Measurements from ENCODE around the gene UBTD2.

DNA sequence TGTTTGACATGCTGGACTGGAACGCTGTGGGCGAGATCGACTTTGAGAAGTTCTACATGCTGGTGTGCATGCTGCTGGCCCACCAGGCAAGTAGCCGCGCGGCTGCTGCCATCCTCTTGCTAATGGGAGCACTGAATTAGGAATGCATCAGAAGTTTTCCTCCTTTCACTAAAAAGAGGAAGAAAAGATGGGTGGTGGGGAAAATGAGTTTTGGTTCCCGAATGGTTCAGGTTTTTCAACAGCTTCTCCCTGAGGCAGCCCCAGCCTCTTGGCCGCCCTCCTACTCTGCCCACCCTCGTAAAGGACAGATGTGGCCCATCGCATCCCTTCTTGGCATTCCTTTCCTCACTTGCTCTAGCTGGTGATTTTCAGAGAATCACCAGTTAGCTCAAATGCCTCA is 84.1 kb downstream of the UBTD2 start:
- TF ChIP-seq ETV6 (CRISPR knock-in tag; IDR thresholded peaks at IDR 0.05) (no peak), FOXJ3 (CRISPR knock-in tag; IDR thresholded peaks at IDR 0.05; ENCODE audit: borderline replicate concordance) (no peak), TCF7 (CRISPR knock-in tag; IDR thresholded peaks at IDR 0.05; ENCODE audit: low read depth) (no peak), OVOL2 (CRISPR knock-in tag; IDR thresholded peaks at IDR 0.05; ENCODE audit: borderline replicate concordance) (no peak), IRF2 (CRISPR knock-in tag; IDR thresholded peaks at IDR 0.05; ENCODE audit: borderline replicate concordance, low read depth) (no peak), FOXK1 (CRISPR knock-in tag; IDR thresholded peaks at IDR 0.05) (no peak), SMAD4 (CRISPR knock-in tag; IDR thresholded peaks at IDR 0.05) (no peak)
- TF ChIP-seq, protein P1, sequence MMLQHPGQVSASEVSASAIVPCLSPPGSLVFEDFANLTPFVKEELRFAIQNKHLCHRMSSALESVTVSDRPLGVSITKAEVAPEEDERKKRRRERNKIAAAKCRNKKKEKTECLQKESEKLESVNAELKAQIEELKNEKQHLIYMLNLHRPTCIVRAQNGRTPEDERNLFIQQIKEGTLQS (CRISPR knock-in tag; conservative IDR thresholded peaks at IDR 0.05) = no peak
- TF ChIP-seq, protein P2, sequence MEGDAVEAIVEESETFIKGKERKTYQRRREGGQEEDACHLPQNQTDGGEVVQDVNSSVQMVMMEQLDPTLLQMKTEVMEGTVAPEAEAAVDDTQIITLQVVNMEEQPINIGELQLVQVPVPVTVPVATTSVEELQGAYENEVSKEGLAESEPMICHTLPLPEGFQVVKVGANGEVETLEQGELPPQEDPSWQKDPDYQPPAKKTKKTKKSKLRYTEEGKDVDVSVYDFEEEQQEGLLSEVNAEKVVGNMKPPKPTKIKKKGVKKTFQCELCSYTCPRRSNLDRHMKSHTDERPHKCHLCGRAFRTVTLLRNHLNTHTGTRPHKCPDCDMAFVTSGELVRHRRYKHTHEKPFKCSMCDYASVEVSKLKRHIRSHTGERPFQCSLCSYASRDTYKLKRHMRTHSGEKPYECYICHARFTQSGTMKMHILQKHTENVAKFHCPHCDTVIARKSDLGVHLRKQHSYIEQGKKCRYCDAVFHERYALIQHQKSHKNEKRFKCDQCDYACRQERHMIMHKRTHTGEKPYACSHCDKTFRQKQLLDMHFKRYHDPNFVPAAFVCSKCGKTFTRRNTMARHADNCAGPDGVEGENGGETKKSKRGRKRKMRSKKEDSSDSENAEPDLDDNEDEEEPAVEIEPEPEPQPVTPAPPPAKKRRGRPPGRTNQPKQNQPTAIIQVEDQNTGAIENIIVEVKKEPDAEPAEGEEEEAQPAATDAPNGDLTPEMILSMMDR (IDR thresholded peaks at IDR 0.05) = no peak
- TF ChIP-seq, protein P3, sequence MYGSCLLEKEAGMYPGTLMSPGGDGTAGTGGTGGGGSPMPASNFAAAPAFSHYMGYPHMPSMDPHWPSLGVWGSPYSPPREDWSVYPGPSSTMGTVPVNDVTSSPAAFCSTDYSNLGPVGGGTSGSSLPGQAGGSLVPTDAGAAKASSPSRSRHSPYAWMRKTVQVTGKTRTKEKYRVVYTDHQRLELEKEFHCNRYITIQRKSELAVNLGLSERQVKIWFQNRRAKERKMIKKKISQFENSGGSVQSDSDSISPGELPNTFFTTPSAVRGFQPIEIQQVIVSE (CRISPR knock-in tag; IDR thresholded peaks at IDR 0.05; ENCODE audit: borderline replicate concordance) = no peak
- TF ChIP-seq, protein P4, sequence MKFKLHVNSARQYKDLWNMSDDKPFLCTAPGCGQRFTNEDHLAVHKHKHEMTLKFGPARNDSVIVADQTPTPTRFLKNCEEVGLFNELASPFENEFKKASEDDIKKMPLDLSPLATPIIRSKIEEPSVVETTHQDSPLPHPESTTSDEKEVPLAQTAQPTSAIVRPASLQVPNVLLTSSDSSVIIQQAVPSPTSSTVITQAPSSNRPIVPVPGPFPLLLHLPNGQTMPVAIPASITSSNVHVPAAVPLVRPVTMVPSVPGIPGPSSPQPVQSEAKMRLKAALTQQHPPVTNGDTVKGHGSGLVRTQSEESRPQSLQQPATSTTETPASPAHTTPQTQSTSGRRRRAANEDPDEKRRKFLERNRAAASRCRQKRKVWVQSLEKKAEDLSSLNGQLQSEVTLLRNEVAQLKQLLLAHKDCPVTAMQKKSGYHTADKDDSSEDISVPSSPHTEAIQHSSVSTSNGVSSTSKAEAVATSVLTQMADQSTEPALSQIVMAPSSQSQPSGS (CRISPR knock-in tag; IDR thresholded peaks at IDR 0.05; ENCODE audit: borderline replicate concordance, low read depth) = no peak
- TF ChIP-seq, protein P5, sequence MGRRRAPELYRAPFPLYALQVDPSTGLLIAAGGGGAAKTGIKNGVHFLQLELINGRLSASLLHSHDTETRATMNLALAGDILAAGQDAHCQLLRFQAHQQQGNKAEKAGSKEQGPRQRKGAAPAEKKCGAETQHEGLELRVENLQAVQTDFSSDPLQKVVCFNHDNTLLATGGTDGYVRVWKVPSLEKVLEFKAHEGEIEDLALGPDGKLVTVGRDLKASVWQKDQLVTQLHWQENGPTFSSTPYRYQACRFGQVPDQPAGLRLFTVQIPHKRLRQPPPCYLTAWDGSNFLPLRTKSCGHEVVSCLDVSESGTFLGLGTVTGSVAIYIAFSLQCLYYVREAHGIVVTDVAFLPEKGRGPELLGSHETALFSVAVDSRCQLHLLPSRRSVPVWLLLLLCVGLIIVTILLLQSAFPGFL (CRISPR knock-in tag; IDR thresholded peaks at IDR 0.05; ENCODE audit: borderline replicate concordance) = no peak
- TF ChIP-seq, protein P6, sequence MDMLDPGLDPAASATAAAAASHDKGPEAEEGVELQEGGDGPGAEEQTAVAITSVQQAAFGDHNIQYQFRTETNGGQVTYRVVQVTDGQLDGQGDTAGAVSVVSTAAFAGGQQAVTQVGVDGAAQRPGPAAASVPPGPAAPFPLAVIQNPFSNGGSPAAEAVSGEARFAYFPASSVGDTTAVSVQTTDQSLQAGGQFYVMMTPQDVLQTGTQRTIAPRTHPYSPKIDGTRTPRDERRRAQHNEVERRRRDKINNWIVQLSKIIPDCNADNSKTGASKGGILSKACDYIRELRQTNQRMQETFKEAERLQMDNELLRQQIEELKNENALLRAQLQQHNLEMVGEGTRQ (CRISPR knock-in tag; IDR thresholded peaks at IDR 0.05) = no peak

Measured in WTC11 (cell line).